Skin epidermis (tissue), 12 donors: ENCODE measurements around the gene SYNPO2.
"Not testable (repeated sequence)": the region's sequence is repeated elsewhere in the genome, so short reads cannot be mapped to it uniquely, and the experiment has no call there.

Experiments
- H3K27ac ChIP-seq, 21 experiments: fragments of 200-600 bp; sonication (generic) in 11 of 21; one replicate each; pipeline ENCODE4 v1.5.0; 2020; ENCODE audit warnings: mild to moderate bottlenecking in 3 of 21, inconsistent platforms in 2 of 21, moderate library complexity in 2 of 21
- H3K4me3 ChIP-seq, 7 experiments: fragments of 200-600 bp; sonication (generic) in 2 of 7; one replicate each; pipeline ENCODE4 v1.5.0; 2020; ENCODE audit warnings: inconsistent platforms in 2 of 7, mild to moderate bottlenecking in 2 of 7, moderate library complexity in 1 of 7

Gene SYNPO2

GRCh38 chr4:118962540-118962939, 73.9 kb downstream of the SYNPO2 start:
- H3K27ac ChIP-seq: no peak overlapping the region
- H3K4me3 ChIP-seq: no peak overlapping the region

- no peak overlapping the region for H3K27ac ChIP-seq
- no peak overlapping the region for H3K4me3 ChIP-seq
These were observed 76.3 kb downstream of the SYNPO2 start for GRCh38 chr4:118964891-118965411.

DNA sequence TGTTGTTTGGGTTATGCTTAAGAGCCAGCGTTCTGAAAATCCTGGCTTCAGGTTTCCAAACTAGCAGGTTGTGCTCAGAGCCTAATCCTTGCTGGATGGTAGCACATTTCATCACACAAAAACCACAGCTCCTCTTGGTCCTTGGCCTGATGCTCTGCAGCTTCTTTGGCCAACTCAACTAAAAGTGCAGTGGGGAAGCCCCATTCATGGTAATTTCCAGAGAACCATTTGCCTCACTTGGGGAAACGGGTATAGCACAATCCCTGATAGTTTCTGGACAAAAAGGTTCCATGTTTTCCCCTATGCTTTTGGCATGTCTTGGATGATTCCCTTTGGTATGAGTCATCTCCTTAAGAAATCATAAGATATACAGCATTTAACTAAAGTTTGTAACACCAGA, 78.7 kb downstream of the SYNPO2 start:
- Histone ChIP-seq H3K4me3 (no peak overlapping the region), H3K27ac (peak overlapping the region in 3 of 21 experiments; percentile 32 to 41 (median 38))

DNA sequence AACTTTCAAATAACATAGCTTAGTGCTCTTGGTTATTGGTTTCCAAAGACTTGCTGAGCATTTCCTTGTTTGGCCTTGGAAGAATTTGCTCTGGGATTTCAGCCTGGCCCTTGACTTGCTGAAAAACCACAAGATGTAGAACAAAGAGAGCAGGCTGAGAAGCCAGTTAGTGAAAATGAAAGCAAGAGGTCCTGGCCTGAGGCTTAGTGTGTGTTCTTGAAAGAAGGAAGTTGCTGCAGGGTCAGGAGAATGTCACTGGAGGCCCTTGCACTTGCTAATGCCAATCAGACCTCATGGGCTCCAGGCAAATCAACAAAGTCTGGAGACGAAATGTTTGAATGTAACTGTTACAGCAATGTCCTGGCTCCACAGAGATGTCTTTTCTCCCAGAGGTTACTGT, 79.4 kb downstream of the SYNPO2 start:
- Histone ChIP-seq H3K4me3 (no peak overlapping the region), H3K27ac (peak overlapping the region in 4 of 21 experiments; percentile 27 to 57 (median 40))

GRCh38 chr4:118968813-118969212, 80.2 kb downstream of the SYNPO2 start:
- H3K27ac ChIP-seq: peak overlapping the region in 4 of 21 experiments; percentile 16 to 57 (median 34)
- no peak overlapping the region for H3K4me3 ChIP-seq

DNA sequence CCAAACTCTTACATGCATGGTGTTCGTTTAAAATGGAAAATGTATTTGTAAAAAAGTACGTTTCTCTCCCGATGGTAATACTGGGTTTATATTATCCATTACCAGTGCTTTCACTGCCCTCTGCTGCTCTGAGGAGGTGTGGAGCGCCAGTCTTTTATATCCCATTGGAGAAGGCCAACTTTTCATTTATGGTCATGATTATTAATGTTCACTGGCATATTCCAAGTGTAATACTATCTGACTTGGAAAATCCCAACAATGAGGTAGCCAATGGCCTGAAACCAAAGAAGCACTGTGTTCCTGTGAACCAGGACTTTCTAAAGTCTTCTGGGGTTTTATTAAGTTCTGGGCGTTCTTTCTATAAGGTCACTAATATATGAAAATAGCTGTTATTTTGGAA, 80.7 kb downstream of the SYNPO2 start:
- Histone ChIP-seq H3K4me3 (no peak overlapping the region), H3K27ac (no peak overlapping the region)

DNA sequence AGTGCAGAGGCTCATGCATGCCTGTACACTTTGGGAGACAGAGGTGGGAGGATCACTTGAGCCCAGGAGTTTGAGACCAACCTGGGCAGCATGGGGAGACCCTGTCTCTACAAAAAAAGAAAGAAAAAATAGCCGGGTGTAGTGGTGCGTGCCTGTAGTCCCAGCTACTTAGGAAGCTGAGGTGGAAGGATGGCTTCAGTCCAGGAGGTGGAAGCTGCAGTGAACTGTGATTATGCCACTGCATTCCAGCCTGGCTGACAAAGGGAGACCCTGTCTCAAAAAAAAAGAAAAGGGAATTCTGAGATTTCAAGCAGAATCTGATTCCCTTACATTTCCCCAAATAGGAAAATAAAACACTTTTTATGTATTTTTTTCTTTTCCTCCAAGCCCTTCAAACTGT, 83.5 kb downstream of the SYNPO2 start:
- Histone ChIP-seq H3K27ac (peak overlapping the region in 1 of 21 experiments; percentile 23), H3K4me3 (no peak overlapping the region)

- no peak overlapping the region for H3K27ac ChIP-seq
- H3K4me3 ChIP-seq: no peak overlapping the region
These were observed 84.6 kb downstream of the SYNPO2 start for GRCh38 chr4:118973295-118973694.

DNA sequence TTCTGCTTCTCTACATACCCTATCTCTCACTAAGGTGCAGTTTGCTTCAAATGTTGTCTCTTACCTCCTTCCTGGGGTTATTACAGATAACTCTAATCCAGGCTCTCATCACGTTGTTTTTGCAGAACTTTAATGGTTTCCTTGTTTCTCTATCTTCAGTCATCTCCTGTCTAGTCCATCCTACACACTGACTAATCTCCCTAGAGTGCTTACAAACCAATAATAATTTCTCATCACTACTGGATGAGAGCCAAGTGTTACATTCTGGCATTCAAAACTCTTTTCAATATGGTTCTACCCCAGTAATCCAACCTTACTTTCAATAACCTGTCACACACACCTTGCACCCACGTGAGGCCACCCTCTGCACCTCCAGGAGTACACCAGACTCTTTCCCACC, 86.1 kb downstream of the SYNPO2 start:
- H3K27ac ChIP-seq: no peak overlapping the region
- no peak overlapping the region for H3K4me3 ChIP-seq

DNA sequence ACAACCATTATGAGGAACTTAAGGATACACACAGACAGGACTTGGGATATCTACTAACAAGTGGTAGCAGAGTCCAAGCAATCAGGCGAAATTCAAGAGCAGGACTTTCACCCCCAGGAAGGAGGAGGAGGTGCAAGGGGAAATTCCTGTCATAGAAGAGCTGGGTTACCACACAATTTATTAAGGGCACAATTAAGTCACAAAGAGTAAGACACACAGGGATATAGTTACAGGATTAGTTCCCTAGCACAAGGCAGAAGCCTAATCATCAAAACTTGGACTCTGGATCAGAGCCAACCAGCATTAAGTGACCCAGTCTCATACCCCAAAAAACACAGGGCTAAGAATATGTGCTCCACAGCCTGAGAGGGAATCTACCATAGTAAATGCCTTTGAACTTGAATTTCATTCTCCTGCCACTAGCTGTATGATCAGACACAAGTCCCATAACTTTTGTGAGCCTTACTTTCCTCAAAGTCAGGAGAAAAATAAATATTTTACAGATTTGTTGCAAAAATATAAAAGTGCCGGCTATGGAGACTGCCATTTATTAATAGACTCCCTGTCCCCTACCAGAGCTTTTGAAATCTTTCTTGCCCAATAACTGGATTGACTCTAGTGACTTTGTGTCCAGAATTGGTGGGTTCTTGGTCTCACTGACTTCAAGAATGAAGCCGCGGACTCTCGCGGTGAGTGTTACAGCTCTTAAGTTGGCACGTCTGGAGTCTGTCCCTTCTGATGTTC, 87.0 kb downstream of the SYNPO2 start:
- no peak overlapping the region for H3K27ac ChIP-seq
- no peak overlapping the region for H3K4me3 ChIP-seq

DNA sequence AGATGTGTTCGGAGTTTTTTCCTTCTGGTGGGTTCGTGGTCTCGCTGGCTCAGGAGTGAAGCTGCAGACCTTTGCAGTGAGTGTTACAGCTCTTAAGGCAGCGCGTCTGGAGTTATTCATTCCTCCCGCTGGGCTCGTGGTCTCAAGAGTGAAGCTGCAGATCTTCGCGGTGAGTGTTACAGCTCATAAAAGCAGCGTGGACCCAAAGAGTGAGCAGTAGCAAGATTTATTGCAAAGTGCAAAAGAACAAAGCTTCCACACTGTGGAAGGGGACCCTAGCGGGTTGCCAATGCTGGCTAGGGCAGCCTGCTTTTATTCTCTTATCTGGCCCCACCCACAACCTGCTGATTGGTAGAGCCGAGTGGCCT, 87.5 kb downstream of the SYNPO2 start:
- H3K4me3 ChIP-seq, H3K27ac ChIP-seq: not testable (repeated sequence)

- not testable (repeated sequence) for H3K4me3 ChIP-seq, H3K27ac ChIP-seq
These were observed 88.4 kb downstream of the SYNPO2 start for GRCh38 chr4:118977100-118977499.

GRCh38 chr4:118979712-118980111, 91.1 kb downstream of the SYNPO2 start:
- no peak overlapping the region for H3K27ac ChIP-seq

GRCh38 chr4:118981171-118981838, 92.7 kb downstream of the SYNPO2 start:
- Histone ChIP-seq H3K27ac (no peak overlapping the region), H3K4me3 (no peak overlapping the region)

More at GRCh38 chr4:118979712-118980111, 91.1 kb downstream of the SYNPO2 start:
- H3K4me3 ChIP-seq: no peak overlapping the region

DNA sequence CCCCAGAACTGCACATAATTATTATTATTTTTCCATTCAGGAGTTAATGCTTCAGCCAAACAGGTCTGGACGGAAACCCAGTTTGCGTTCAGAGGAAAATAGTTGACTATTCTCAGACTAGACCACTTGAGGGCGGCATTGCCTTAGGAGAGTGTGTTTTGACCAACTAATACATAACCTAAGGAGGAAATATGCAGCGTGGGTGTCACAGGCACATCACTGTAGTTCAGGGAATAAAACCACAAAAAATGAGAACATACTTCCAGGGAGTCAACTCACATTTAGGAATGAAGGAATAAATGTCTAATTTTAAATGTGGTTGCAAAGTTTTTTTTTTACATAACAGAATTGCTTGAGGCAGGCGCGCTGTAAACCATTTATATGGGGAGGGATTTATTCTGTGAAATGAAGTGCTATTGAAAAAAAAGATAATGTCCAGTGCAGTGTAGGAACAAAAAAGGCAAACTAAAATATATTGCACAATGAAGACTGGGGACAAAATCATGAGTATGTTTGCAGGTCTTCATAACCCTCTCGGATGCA, 93.3 kb downstream of the SYNPO2 start:
- Histone ChIP-seq H3K4me3 (no peak overlapping the region), H3K27ac (no peak overlapping the region)

GRCh38 chr4:118983293-118983692, 94.6 kb downstream of the SYNPO2 start:
- no peak overlapping the region for H3K27ac ChIP-seq

GRCh38 chr4:118983831-118984230, 95.2 kb downstream of the SYNPO2 start:
- Histone ChIP-seq H3K4me3 (no peak overlapping the region), H3K27ac (no peak overlapping the region)

More at GRCh38 chr4:118983293-118983692, 94.6 kb downstream of the SYNPO2 start:
- H3K4me3 ChIP-seq: no peak overlapping the region

- Histone ChIP-seq H3K4me3 (no peak overlapping the region), H3K27ac (no peak overlapping the region)
These were observed 96.7 kb downstream of the SYNPO2 start for GRCh38 chr4:118985170-118986000.

GRCh38 chr4:118987959-118988634, 99.4 kb downstream of the SYNPO2 start:
- Histone ChIP-seq H3K4me3 (no peak overlapping the region), H3K27ac (peak overlapping the region in 13 of 21 experiments; percentile 18 to 81 (median 55))
